Measurements from ENCODE around the gene RAB44.
"Not testable (repeated sequence)": the region's sequence is repeated elsewhere in the genome, so short reads cannot be mapped to it uniquely, and the experiment has no call there.

The RAB44 gene

GRCh38 chr6:36686668-36687513 is 10.7 kb upstream of the RAB44 start:
- DNase-seq = no peak

GRCh38 chr6:36688063-36688738 is 9.4 kb upstream of the RAB44 start:
- no peak for DNase-seq

- no peak for DNase-seq
These were observed 8.9 kb upstream of the RAB44 start for GRCh38 chr6:36688739-36689075.

- DNase-seq = no peak
These were observed 6.6 kb upstream of the RAB44 start for GRCh38 chr6:36691011-36691410.

GRCh38 chr6:36691612-36692011 is 6.0 kb upstream of the RAB44 start:
- DNase-seq = no peak

- no peak for DNase-seq
These were observed 5.4 kb upstream of the RAB44 start for GRCh38 chr6:36692220-36692619.

GRCh38 chr6:36692861-36693702 is 4.5 kb upstream of the RAB44 start:
- no peak for DNase-seq

- no peak for DNase-seq
These were observed 3.0 kb upstream of the RAB44 start for GRCh38 chr6:36694616-36695015.

GRCh38 chr6:36695414-36695813 is 2.2 kb upstream of the RAB44 start:
- no peak for DNase-seq

- no peak for DNase-seq
These were observed 570 bp downstream of the RAB44 start for GRCh38 chr6:36698196-36698595.

- no peak for DNase-seq
These were observed 1.2 kb downstream of the RAB44 start for GRCh38 chr6:36698871-36699271.

- no peak for DNase-seq
These were observed 1.7 kb downstream of the RAB44 start for GRCh38 chr6:36699348-36699747.

GRCh38 chr6:36700071-36700812 is 2.6 kb downstream of the RAB44 start:
- no peak for DNase-seq

- DNase-seq = no peak
These were observed 3.2 kb downstream of the RAB44 start for GRCh38 chr6:36700831-36701230.

GRCh38 chr6:36701401-36701991 is 3.9 kb downstream of the RAB44 start:
- DNase-seq = no peak

GRCh38 chr6:36702656-36703055 is 5.0 kb downstream of the RAB44 start:
- no peak for DNase-seq

- DNase-seq = no peak
These were observed 5.5 kb downstream of the RAB44 start for GRCh38 chr6:36703081-36703606.

GRCh38 chr6:36703982-36704381 is 6.4 kb downstream of the RAB44 start:
- DNase-seq = no peak

GRCh38 chr6:36704961-36705577 is 7.4 kb downstream of the RAB44 start:
- DNase-seq = not testable (repeated sequence)

GRCh38 chr6:36706339-36706738 is 8.7 kb downstream of the RAB44 start:
- DNase-seq = no peak

- no peak for DNase-seq
These were observed 15.2 kb downstream of the RAB44 start for GRCh38 chr6:36712816-36713215.

GRCh38 chr6:36713846-36714245 is 16.2 kb downstream of the RAB44 start:
- DNase-seq = no peak

Measured in activated T-cell treated with anti-CD3 and anti-CD28 coated beads for 4 hours (primary cell).